ENCODE data around the gene SLC25A22.

Gene SLC25A22

GRCh38 chr11:788953-789940 is 8.8 kb downstream of the SLC25A22 start:
- DNase-seq (ENCODE audit: low read depth), result no peak

DNA sequence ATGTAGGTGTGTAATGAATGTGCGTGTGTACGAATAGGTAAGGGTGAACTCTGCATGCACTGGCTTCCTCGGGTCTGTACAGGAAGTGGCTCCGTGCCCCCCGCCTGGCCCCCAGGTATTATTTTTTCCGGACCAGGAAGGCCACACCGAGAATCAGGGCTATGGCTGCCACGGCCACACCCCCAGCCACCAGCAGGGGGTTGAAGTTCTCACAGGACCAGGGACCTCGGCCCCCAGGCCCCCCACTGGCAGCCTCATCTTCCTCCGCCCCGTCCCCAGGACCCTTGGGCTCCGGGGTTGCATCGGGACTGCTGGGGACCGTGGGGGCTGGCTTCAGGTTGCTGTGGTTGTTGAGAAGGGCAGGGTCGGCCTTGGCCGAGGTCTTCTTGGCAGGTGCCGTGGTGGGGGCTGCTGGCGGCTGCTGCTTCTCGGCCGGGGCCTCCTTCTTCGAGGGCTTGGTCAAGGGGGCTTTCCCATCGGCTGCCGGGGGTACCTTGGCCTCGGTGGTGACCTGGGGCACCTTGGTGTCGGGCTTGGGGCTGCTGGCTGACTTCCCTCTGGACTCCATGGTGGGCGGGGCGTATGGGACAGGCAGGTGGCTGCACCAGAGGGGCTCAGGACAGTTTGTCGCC is 10.0 kb downstream of the SLC25A22 start:
- DNase-seq (ENCODE audit: low read depth), result no peak

GRCh38 chr11:787084-787675 is 10.9 kb downstream of the SLC25A22 start:
- DNase-seq (ENCODE audit: low read depth), result no peak

- DNase-seq (ENCODE audit: low read depth), result no peak
These were observed 11.6 kb downstream of the SLC25A22 start for GRCh38 chr11:786235-787083.

GRCh38 chr11:783581-784015 is 14.5 kb downstream of the SLC25A22 start:
- DNase-seq (ENCODE audit: low read depth), result no peak

DNA sequence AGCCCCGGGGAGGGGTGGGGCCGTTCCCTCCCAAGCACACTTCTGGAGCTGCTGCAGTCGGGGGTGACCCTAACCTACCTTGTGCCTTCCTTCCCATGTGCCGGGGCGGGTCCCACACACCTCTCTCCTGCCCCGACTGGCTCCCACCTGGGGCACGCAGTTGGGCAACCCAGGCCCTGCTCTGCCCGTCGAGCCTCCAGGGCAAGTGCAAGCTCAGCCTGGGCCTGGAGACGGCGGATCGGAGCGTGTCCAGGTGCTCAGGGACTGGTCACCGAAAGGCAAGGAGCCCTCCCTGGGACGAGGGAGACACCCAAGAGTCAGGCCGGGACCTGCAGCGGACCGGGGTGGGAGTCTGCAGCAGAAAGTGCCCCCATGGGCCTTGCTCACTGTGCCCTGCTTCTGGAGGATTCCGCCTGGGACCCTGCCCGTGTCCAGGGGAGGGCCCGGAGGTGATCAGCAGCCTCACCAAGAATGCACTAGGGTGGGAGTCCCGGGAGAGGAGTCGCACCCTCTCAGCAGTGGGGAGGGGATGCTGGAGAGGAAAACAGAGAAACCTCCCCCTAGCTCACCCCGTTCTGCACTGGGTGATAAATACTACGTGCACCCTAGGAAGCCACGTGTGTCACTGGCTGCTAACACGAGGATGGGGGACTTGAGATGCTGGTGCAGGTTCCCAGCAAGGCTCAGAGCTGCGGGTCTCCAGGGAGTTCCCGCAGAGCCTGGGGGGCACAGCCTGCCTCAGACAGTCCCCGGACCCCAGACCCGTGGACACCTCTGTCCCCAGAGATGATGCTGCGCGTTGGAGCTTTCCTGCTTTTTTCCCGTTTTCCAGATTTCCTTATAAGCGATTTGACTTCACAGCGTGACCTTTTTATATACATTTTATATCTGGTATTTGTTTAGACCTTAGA is 15.6 kb downstream of the SLC25A22 start:
- DNase-seq (ENCODE audit: low read depth), result no peak

GRCh38 chr11:779955-780532 is 18.0 kb downstream of the SLC25A22 start:
- no peak for DNase-seq (ENCODE audit: low read depth)

DNA sequence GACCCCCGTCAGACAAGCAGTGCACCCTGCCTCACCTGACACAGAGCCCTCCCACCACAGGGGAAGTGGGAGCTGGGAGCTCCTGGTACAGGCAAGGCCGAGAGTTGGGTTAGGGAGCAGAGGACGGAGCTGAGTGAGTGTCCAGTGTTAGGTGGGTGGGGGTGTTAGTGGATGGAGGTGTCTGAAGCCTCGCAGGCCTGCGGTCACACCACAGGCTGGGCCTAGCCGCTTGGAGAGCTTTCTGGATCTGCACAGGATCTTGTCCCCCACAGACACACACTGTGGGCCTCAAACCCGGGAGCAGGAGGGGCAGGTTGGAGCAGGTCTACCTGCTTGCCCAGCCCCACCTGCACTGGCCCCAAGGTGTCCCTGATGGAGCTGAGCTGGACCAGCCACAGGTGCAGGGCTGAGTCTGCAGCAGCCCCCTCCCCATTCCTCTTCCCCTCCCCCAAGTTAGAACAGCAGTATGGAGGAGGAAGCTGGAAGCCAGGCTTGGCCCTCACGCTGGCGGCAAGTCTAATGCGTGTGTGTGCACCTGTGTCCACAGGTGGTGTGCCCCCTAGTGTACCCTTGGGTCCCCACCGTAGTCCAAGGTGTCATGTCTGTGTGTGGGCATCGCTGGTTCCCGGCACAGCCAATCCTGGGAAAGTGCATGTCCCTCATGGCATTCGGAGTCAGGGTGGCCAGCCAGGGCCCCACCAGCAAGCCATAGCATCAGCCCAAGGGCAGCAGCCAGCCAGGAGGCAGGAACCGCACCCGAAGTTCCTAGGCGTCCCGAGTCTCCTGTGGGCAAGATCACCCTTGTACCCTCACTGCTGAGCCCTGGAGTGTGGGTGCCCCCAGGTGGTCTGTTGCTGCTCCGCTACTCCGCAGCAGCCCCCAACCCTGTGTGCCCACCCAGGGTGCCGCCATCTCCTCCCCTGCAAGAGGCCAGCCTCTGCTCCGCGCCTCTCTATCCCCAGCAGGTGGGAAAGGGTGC is 18.8 kb downstream of the SLC25A22 start:
- DNase-seq (ENCODE audit: low read depth), result no peak

DNA sequence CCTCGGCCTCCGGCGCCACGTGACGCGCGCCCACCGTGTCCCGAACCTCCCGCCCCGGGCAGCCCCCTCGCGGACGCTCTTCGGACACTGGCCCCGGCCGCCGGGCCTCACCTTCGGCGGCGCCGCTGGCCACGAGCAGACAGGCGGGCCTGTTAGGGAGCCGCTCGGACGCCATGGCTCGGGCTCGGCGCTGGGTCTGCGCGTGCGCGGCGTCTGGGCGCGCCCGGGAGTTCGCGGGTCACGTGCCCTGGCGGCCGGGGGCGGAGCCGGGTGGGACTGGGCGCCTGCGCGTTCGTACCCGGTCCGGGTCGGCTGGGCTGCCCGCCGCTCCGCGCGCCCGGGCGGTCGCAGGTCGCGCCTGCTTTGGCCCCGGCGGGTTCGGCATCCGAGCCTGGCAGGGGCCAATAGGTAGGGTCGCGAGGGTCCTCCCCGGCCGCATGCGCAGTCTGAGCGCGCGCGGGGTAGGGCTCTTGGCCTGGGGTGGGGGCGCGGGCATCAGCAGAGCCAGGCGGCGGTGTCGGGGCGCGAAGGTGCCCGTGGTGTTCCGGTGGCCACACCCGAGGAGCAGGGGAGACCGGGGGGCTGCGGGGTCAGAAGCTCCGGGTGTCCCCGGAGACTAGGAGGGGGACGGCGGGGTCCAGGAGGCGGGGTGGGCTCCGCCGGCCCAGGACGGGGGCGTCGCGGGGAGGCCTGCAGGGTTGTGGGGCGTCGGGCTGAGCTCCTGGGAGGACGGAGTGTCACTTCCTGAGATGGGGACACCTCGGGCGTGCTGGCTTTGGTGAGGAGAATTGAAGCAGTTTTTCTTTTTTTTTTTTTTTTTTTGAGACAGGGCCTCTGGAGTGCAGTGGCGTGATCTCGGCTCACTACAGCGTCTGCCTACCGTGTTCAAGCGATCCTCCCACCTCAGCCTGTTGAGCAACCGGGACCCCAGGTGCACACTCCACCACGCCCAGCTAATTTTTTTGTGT is 20.5 kb downstream of the SLC25A22 start, which contains the start of gene GATD1:
Gene GATD1 (minus strand): TSS at position 200 of the 968 bp plus-strand sequence. CDS start 25 bp downstream, at position 175.
- DNase-seq (ENCODE audit: low read depth), result peak; percentile 90

DNA sequence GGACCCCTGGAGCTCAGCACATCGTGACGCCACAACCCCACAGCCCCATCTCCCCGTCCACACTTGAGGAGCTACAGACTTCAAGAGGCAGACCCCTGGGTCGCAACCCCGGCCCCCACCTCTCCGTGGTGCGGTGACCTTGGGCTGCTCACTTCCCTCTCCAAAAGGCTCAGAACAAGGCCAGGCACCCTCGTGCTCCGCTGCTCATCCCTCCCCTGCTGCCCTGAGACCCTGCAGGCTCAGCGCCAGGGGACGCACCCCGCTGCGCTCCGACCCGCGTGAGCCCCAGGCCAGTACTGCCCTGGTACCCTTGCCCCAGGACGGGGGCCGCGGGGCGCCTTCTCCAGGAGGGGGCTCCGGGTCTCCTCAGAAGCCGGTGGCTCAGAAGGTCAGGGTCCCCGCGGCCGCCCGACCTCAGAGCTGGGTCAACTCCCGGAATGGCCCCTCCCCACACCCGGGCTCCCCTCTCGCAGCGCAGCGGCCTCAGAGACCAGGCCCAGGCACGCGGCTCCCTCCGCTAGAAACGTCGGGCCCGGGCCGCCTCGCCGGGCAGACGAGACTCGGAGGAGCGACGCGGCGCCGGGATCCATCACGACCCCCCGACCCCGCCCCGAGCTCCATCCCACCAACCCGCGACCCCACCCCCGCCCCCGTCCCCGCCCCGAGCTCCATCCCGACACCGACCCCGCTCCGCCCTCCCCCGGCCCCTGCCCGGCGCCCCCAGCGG is 21.4 kb downstream of the SLC25A22 start:
- no peak for DNase-seq (ENCODE audit: low read depth)

DNA sequence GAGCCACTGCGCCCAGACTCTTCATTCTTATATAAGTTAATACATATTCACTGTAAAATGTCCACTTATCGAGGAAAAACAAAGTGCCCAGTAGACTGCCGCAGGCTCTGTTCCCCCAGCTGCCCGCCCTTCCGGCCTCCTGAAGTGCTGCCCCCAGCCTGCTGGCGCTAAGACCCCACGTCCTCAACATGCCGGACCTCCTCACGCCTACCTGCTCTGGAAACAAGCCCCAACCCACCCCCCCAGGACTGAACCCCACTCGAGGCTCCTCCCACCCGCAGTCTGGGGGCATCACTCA is 21.9 kb downstream of the SLC25A22 start:
- no peak for DNase-seq (ENCODE audit: low read depth)

GRCh38 chr11:774873-775592 is 23.0 kb downstream of the SLC25A22 start:
- no peak for DNase-seq (ENCODE audit: low read depth)

GRCh38 chr11:773830-774229 is 24.3 kb downstream of the SLC25A22 start:
- no peak for DNase-seq (ENCODE audit: low read depth)

DNA sequence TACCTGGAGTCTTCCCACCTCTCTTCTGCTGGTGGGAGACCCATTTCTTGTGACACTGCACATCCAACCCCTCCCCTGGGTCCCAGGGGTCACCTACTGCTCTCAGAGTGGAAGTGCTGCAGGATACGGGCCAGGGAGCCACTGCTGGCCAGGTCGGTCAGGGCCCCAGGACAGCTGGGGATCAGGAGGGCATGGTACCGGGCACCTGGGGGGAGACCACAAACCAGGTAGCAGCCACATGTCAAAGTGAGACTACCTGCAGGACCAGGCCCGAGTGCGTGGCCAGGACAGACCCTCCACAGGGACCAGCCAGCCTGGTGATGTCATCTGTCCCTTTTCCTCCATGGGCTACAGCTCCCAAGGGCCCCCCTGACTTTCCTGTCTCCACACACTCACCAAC is 24.7 kb downstream of the SLC25A22 start:
- no peak for DNase-seq (ENCODE audit: low read depth)

GRCh38 chr11:772429-773390 is 25.4 kb downstream of the SLC25A22 start:
- no peak for DNase-seq (ENCODE audit: low read depth)

All from stimulated activated CD8-positive, alpha-beta memory T cell treated with anti-CD3 and anti-CD28 coated beads, Interleukin-7, amount 100 ng/mL, for 24 hours (primary cell).